Stimulated activated naive CD8-positive, alpha-beta T cell treated with anti-CD3 and anti-CD28 coated beads, Interleukin-15, amount 100 ng/mL, for 72 hours (primary cell): ENCODE measurements around the gene GTF2H1.

Source experiments
- ATAC-seq: fragments of 150-1000 bp; cut with Tn5 transposase; 2 replicates; pipeline ENCODE4 v1.10.0; 2021; ENCODE audit warnings: mild to moderate bottlenecking, moderate library complexity
- DNase-seq, 2 donors: peaks; one replicate each; pipeline ENCODE4 v3.0.0; 2021 to 2022
- H3K27ac Mint-ChIP-seq, 2 donors: one replicate each; pipeline ENCODE4 v1.8.0; 2022; ENCODE audit warnings: mild to moderate bottlenecking in 2 of 2, mixed read lengths in 2 of 2, moderate library complexity in 2 of 2
- H3K27me3 Mint-ChIP-seq: one replicate; pipeline ENCODE4 v1.8.0; 2022; ENCODE audit warnings: mixed read lengths
- H3K4me1 Mint-ChIP-seq: one replicate; pipeline ENCODE4 v1.8.0; 2022; ENCODE audit warnings: mild to moderate bottlenecking, mixed read lengths
- H3K4me3 Mint-ChIP-seq, 2 donors: one replicate each; pipeline ENCODE4 v1.8.0; 2022; ENCODE audit warnings: mild to moderate bottlenecking in 2 of 2, mixed read lengths in 2 of 2, moderate library complexity in 1 of 2
- H3K9me3 Mint-ChIP-seq, 2 donors: one replicate each; pipeline ENCODE4 v1.8.0; 2022; ENCODE audit warnings: mixed read lengths in 2 of 2

GTF2H1 gene

DNA sequence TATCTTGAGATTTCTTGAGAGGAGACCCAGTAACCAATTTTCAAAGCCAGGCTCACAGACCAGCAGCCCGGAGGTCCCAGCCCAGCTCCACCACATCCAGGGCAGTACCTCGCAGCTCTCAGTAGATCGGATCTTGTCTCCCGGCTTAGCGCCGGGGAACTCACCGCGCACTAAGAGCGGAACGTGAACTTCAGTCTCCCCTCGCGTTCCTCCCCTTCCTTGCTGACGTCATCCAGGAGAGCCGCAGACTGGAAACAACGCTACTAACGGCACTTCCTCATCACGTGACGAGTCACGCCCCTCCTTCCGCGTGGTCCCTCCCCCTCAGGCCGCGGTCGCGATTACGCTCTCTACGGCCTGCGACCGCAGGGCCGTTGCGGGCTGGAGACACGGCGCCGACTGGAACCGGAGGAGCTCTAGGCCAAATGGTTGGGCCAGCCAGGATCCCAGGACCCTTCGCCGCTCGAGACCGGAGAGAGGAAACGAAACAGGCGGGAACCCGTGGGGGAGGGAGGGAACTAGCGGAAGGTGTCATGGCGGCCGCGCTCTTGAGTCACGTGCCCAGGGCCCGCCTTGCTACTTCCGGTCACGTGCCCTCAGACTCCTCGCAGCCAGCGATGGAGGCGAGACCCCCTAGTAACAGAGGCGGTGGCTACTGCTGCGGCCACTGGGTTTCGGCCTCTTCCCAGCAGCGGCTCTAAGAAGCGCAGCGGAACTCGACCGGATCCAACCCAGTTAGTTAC lies at the start of gene GTF2H1, which contains the start of gene HPS5:
GTF2H1 (plus strand) TSS at position 599 of the 743 bp plus-strand sequence. CDS start 10,508 bp downstream, outside the sequence.
HPS5 (minus strand) TSS at position 172 of the 743 bp plus-strand sequence. CDS start 4,282 bp downstream, outside the sequence.
- Mint-ChIP-seq H3K4me1 (peaks cover 74% of the 10 kb centered on the region), H3K27me3 (no peaks in the 10 kb centered on the region), H3K9me3 (no peaks in the 10 kb centered on the region), H3K27ac (peak within 1 kb of the TSS; percentile 100), H3K4me3 (peak within 1 kb of the TSS; percentile 97 to 99)
- DNase-seq (peak; percentile 94 to 96), ATAC-seq (peak; percentile 93)

DNA sequence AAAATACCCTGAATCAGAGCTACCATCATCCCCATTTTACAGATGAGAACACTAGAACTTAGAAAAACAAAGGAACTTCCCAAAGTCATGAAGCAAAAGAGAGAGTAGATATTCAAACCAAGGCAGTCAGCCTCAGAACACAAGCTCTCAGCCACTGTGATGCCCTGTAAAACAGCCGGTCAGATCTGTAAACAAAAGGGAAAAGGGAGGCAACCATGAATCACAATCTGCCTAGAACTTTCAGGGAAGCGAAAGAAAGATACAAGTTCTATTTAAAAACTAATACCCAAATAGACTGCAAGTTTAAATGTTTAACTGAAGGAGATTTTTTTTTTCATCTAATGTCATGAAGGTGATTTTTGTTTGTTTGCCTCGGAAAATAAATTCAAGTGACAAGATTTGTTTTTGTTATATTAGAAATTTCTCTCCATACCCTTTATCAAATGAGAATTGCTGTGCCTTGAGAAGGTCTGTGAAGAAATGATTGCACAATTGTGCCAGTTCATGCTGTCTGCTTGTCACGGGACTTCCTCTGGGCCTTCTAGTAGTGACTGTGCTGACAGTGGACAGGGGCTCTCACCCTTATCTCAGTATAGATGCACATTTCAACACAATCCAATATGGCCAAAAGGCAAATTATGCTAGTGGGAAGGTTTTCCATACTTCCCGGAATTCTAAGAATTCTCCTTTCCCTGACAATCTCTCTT lies 44.6 kb upstream of the GTF2H1 start:
- H3K9me3 Mint-ChIP-seq, result no peaks in the 10 kb centered on the region
- ATAC-seq (no peak), DNase-seq (no peak)
- no peak overlapping the region for H3K4me3 Mint-ChIP-seq
- H3K27me3 Mint-ChIP-seq, result no peaks in the 10 kb centered on the region
- peaks cover 8% of the 10 kb centered on the region for H3K4me1 Mint-ChIP-seq
- no peak overlapping the region for H3K27ac Mint-ChIP-seq

GRCh38 chr11:18280438-18281045 lies 41.8 kb upstream of the GTF2H1 start:
- H3K4me3 Mint-ChIP-seq, result no peak overlapping the region
- no peak for DNase-seq

GRCh38 chr11:18282626-18283025 lies 39.7 kb upstream of the GTF2H1 start:
- no peak for ATAC-seq
- Mint-ChIP-seq H3K4me1 (peaks cover 8% of the 10 kb centered on the region), H3K4me3 (no peak overlapping the region), H3K27ac (peak overlapping the region in 1 of 2 donors; percentile 66), H3K9me3 (no peaks in the 10 kb centered on the region), H3K27me3 (no peaks in the 10 kb centered on the region)
- DNase-seq, result no peak

More at GRCh38 chr11:18280438-18281045, 41.8 kb upstream of the GTF2H1 start:
- H3K4me1 Mint-ChIP-seq, result peaks cover 8% of the 10 kb centered on the region
- no peak for ATAC-seq
- H3K27ac Mint-ChIP-seq, result peak overlapping the region in 1 of 2 donors; percentile 65
- no peaks in the 10 kb centered on the region for H3K27me3 Mint-ChIP-seq
- H3K9me3 Mint-ChIP-seq, result no peaks in the 10 kb centered on the region

DNA sequence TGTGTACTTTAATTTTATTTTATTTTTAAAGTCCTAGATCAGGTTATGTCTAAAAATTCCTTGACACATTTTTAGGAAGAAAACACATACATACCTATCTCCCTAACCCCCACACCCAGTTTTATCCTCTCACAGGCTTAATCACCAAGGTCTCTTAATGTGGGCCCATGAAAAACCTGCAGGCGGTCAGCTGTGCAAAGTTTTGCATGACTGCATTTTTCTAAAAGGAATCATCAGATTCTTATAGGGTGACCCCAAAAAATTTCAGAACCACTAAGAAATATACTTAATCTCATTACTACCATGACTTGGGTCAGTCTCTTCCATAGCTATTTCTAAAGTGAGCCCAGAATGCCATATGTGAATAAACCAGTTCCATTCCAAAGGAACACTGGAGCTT lies 36.5 kb upstream of the GTF2H1 start:
- H3K27ac Mint-ChIP-seq, result no peak overlapping the region
- DNase-seq (no peak), ATAC-seq (no peak)
- H3K9me3 Mint-ChIP-seq, result no peaks in the 10 kb centered on the region
- no peak overlapping the region for H3K4me3 Mint-ChIP-seq
- H3K27me3 Mint-ChIP-seq, result no peaks in the 10 kb centered on the region
- H3K4me1 Mint-ChIP-seq, result peaks cover under 1% of the 10 kb centered on the region

- no peak overlapping the region for H3K27ac Mint-ChIP-seq
- no peak overlapping the region for H3K4me3 Mint-ChIP-seq
- no peaks in the 10 kb centered on the region for H3K4me1 Mint-ChIP-seq
- DNase-seq, result no peak
- no peaks in the 10 kb centered on the region for H3K27me3 Mint-ChIP-seq
- no peaks in the 10 kb centered on the region for H3K9me3 Mint-ChIP-seq
- ATAC-seq, result no peak
Observed at GRCh38 chr11:18288911-18289310, 33.5 kb upstream of the GTF2H1 start.

DNA sequence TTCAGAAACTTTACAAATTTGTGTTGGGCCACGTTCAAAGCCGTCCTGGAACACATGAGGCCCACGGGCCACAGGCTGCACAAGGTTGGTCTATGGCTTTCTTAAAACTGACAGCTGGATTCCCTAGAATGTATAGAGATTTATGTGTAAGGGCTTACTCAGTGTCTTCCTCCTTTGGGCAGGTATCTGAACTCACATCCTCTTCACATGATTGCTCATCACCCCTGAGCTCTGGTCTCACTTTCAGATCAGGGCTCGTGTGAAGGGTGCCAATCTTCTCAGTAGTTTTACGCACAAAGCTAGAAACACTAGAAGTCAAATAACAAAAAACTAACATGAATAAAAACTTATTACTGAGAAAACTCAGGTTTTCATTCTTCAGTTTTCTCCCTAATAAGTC lies 27.5 kb upstream of the GTF2H1 start:
- Mint-ChIP-seq H3K4me1 (no peaks in the 10 kb centered on the region), H3K9me3 (no peaks in the 10 kb centered on the region), H3K27me3 (no peaks in the 10 kb centered on the region), H3K4me3 (no peak overlapping the region), H3K27ac (no peak overlapping the region)
- peak; percentile 73 for ATAC-seq
- no peak for DNase-seq

GRCh38 chr11:18295316-18295715 lies 27.1 kb upstream of the GTF2H1 start:
- H3K9me3 Mint-ChIP-seq, result no peaks in the 10 kb centered on the region
- no peak for ATAC-seq

DNA sequence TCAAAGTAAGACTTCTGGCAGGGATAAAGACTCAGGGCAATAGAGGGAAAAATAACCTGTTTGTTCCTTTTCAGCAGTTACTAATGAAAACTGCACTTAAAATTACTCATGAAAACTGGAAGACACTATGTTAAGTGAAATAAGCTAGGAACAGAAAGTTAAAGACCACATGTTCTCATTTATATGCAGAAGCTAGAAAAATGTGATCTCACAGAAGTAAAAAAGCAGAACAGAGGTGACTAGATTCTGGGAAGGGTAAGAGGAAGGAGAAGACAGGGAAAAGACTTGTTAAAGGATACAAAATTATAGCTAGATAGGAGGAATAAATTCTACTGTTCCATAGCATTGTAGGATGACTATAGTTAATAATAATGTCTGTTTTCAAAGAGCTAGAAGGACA lies 22.6 kb upstream of the GTF2H1 start:
- no peak for ATAC-seq
- no peaks in the 10 kb centered on the region for H3K27me3 Mint-ChIP-seq
- H3K4me3 Mint-ChIP-seq, result no peak overlapping the region
- peak overlapping the region in 1 of 2 donors; percentile 1 for H3K27ac Mint-ChIP-seq
- DNase-seq, result no peak
- no peaks in the 10 kb centered on the region for H3K4me1 Mint-ChIP-seq
- H3K9me3 Mint-ChIP-seq, result no peaks in the 10 kb centered on the region

More at GRCh38 chr11:18295316-18295715, 27.1 kb upstream of the GTF2H1 start:
- no peak overlapping the region for H3K27ac Mint-ChIP-seq
- H3K27me3 Mint-ChIP-seq, result no peaks in the 10 kb centered on the region
- H3K4me3 Mint-ChIP-seq, result no peak overlapping the region
- no peaks in the 10 kb centered on the region for H3K4me1 Mint-ChIP-seq
- DNase-seq, result no peak

GRCh38 chr11:18304745-18305144 lies 17.6 kb upstream of the GTF2H1 start:
- Mint-ChIP-seq H3K4me1 (no peaks in the 10 kb centered on the region), H3K27me3 (no peaks in the 10 kb centered on the region), H3K9me3 (no peaks in the 10 kb centered on the region), H3K27ac (no peak overlapping the region), H3K4me3 (no peak overlapping the region)
- DNase-seq (no peak), ATAC-seq (no peak)

- Mint-ChIP-seq H3K9me3 (no peaks in the 10 kb centered on the region), H3K27ac (no peak overlapping the region), H3K4me3 (no peak overlapping the region), H3K4me1 (peaks cover 2% of the 10 kb centered on the region), H3K27me3 (no peaks in the 10 kb centered on the region)
- ATAC-seq (no peak), DNase-seq (no peak)
Observed at GRCh38 chr11:18307461-18308139, 14.8 kb upstream of the GTF2H1 start.

- no peaks in the 10 kb centered on the region for H3K27me3 Mint-ChIP-seq
- H3K4me3 Mint-ChIP-seq, result no peak overlapping the region
- no peaks in the 10 kb centered on the region for H3K9me3 Mint-ChIP-seq
- H3K4me1 Mint-ChIP-seq, result peaks cover 9% of the 10 kb centered on the region
- H3K27ac Mint-ChIP-seq, result peak overlapping the region in 1 of 2 donors; percentile 17
- DNase-seq, result no peak
- ATAC-seq, result no peak
Observed at GRCh38 chr11:18308242-18308641, 14.1 kb upstream of the GTF2H1 start.

DNA sequence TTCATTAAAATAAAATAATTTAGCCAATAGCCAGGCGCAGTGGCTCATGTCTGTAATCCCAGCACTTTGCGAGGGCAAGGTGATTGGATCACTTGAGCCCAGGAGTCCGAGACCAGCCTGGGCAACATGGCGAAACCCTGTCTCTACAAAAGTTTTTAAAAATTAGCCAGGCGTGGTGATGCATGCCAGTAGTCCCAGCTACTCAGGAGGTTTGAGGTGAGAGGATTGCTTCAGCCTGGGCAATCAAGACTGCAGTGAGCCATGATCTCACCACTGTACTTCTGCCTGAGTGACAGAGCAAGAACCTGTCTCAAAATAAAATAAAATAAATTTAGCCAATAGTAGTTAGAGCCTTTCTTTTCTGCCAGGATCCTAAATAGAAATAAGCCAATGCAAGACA lies 12.7 kb upstream of the GTF2H1 start:
- ATAC-seq (no peak), DNase-seq (no peak)
- Mint-ChIP-seq H3K27me3 (no peaks in the 10 kb centered on the region), H3K9me3 (no peaks in the 10 kb centered on the region), H3K27ac (no peak overlapping the region), H3K4me3 (no peak overlapping the region), H3K4me1 (peaks cover 11% of the 10 kb centered on the region)

GRCh38 chr11:18310800-18311340 lies 11.5 kb upstream of the GTF2H1 start:
- H3K4me1 Mint-ChIP-seq, result peaks cover 16% of the 10 kb centered on the region
- H3K27ac Mint-ChIP-seq, result no peak overlapping the region
- no peak for ATAC-seq
- H3K4me3 Mint-ChIP-seq, result no peak overlapping the region
- no peaks in the 10 kb centered on the region for H3K27me3 Mint-ChIP-seq
- H3K9me3 Mint-ChIP-seq, result no peaks in the 10 kb centered on the region
- no peak for DNase-seq

DNA sequence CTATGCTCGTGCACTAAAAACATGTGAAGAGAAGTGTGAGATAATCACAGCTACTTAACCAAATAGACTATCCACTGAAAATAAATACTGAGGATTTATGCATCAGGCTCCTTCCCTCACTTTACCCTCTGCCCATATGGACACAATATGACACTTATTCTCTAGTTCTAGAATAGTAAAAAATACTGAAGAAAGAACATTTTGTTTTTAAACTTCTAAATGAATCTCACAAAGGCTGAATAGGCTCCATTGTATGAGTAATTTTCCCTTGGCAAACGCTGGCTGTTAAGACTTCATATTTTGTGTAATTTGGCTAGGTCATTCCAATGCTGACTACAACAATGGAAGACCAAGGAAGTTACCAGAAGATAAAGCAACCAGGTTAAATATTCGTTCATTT lies 10.4 kb upstream of the GTF2H1 start:
- Mint-ChIP-seq H3K4me3 (no peak overlapping the region), H3K9me3 (no peaks in the 10 kb centered on the region), H3K27ac (no peak overlapping the region), H3K27me3 (no peaks in the 10 kb centered on the region), H3K4me1 (peaks cover 16% of the 10 kb centered on the region)
- ATAC-seq (no peak), DNase-seq (no peak)
